ENCODE measurements around the gene CBX5. TPM values are rescaled to one million over a fixed set of nuclear protein-coding genes. Genes with fewer than 3 reads are reported as not detected.

The CBX5 gene
- total and polyA plus RNA-seq, 9 of the 15 experiments (the other 6 are each of a cell fraction or from before 2014, with no cell fraction given), result 32.6 to 102 (median 59.2) TPM

- no peak for TF ChIP-seq ZBTB40 (IDR thresholded peaks at IDR 0.05)
- TF ChIP-seq ZBTB40 (CRISPR knock-in tag; IDR thresholded peaks at IDR 0.05), result no peak
- TF ChIP-seq, protein P1, sequence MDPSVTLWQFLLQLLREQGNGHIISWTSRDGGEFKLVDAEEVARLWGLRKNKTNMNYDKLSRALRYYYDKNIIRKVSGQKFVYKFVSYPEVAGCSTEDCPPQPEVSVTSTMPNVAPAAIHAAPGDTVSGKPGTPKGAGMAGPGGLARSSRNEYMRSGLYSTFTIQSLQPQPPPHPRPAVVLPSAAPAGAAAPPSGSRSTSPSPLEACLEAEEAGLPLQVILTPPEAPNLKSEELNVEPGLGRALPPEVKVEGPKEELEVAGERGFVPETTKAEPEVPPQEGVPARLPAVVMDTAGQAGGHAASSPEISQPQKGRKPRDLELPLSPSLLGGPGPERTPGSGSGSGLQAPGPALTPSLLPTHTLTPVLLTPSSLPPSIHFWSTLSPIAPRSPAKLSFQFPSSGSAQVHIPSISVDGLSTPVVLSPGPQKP (CRISPR knock-in tag; IDR thresholded peaks at IDR 0.05), result no peak
- no peak for TF ChIP-seq HNRNPLL (IDR thresholded peaks at IDR 0.05; ENCODE audit: low read depth, low read length, poor library complexity, severe bottlenecking)
- TF ChIP-seq, protein P2, sequence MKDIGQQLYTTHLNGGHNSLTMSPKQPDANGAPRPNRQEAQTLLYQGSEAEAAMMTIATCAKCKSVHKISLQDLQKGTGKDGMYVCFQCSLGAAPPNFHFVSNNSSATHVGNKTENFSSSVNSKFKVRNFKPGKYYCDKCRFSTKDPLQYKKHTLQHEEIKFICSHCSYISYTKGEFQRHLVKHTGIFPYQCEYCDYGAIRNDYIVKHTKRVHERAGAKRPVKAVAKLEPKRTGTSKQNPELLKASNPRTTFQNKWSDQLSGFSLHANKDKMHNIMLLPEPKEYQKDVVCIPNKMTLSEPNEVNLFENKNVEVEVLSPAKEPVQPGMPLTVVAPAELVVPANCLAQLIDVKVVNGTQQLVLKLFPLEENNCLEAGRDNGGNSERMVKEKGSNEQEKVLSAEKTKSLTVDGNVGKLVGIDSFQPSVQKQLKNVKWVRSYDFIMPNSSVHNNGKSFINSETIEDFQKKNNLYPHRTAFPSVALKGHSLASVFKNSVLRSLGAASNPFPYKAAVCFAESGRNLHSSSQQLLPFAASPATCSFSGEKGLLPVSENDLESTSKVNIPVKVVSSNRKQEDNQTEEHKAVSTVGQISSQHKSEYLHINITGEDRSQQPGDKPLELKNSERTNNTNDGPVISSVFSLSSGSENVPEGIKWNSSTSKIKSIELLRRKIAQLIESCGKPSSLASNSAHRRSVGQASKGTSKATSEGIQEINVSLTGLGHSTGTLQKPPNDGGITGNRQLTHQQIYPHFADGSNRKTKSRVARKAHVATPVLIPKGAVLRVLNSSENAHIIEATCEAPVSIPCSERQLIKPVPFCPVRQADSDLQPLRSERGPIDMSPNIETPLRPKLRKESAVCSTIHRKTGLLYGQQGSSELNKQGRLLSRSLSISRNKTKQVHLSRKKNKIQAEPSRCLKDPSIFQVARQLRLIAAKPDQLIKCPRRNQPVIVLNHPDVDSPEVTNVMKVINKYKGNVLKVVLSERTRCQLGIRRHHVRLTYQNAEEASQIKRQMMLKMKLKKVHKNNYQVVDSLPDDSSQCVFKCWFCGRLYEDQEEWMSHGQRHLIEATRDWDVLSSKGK (CRISPR knock-in tag; IDR thresholded peaks at IDR 0.05), result no peak
- no peak for TF ChIP-seq GATA2 (CRISPR knock-in tag; IDR thresholded peaks at IDR 0.05)
- TF ChIP-seq, protein P3, sequence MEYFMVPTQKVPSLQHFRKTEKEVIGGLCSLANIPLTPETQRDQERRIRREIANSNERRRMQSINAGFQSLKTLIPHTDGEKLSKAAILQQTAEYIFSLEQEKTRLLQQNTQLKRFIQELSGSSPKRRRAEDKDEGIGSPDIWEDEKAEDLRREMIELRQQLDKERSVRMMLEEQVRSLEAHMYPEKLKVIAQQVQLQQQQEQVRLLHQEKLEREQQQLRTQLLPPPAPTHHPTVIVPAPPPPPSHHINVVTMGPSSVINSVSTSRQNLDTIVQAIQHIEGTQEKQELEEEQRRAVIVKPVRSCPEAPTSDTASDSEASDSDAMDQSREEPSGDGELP (CRISPR knock-in tag; IDR thresholded peaks at IDR 0.05; ENCODE audit: borderline replicate concordance), result no peak
- TF ChIP-seq COPS2 (conservative IDR thresholded peaks at IDR 0.05), result no peak
- no peak for TF ChIP-seq KLF16 (IDR thresholded peaks at IDR 0.05)
- no peak for TF ChIP-seq DLX4 (CRISPR knock-in tag; IDR thresholded peaks at IDR 0.05)
- TF ChIP-seq, protein P4, sequence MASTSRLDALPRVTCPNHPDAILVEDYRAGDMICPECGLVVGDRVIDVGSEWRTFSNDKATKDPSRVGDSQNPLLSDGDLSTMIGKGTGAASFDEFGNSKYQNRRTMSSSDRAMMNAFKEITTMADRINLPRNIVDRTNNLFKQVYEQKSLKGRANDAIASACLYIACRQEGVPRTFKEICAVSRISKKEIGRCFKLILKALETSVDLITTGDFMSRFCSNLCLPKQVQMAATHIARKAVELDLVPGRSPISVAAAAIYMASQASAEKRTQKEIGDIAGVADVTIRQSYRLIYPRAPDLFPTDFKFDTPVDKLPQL (IDR thresholded peaks at IDR 0.05; ENCODE audit: extremely low read depth, insufficient read length), result no peak
These were observed 69.5 kb downstream of the CBX5 start (continued) for GRCh38 chr12:54210400-54210790.
